ENCODE results near the gene FGFRL1.
A peak's percentile ranks its signal among the peaks of the same experiment; 100 is the strongest.
"Not testable (repeated sequence)": the region's sequence is repeated elsewhere in the genome, so short reads cannot be mapped to it uniquely, and the experiment has no call there.

FGFRL1 gene

GRCh38 chr4:974668-975067, 36.8 kb upstream of the FGFRL1 start:
- H3K27me3 ChIP-seq (ENCODE audit: control insufficient read depth, insufficient read depth, low read length), result no peaks in the 10 kb centered on the region; the same call in 1 of the 2 replicates
- 0 out of 2 replicates have a peak, but pooled peaks cover 3% of the 10 kb centered on the region for H3K36me3 ChIP-seq (ENCODE audit: control insufficient read depth, insufficient read depth, low read length)
- peaks cover 2% of the 10 kb centered on the region; the same call in 1 of the 2 replicates for H3K4me1 ChIP-seq (ENCODE audit: control insufficient read depth, insufficient read depth, low read length)
- no peak for DNase-seq (ENCODE audit: low read depth, low spot score)
- no peak overlapping the region for H3K4me3 ChIP-seq (ENCODE audit: low read length)
- H3K27ac ChIP-seq (ENCODE audit: low read length), result no peak overlapping the region
- no peaks in the 10 kb centered on the region for H3K9me3 ChIP-seq (ENCODE audit: control insufficient read depth, insufficient read depth, low read length)
- no CpG with 5 or more reads among the region's 9 CpGs for WGBS (ENCODE audit: insufficient coverage, insufficient read length)

GRCh38 chr4:976016-976415, 35.4 kb upstream of the FGFRL1 start:
- not testable (repeated sequence) for H3K36me3 ChIP-seq (ENCODE audit: control insufficient read depth, insufficient read depth, low read length); H3K4me3 ChIP-seq (ENCODE audit: low read length); H3K4me1 ChIP-seq (ENCODE audit: control insufficient read depth, insufficient read depth, low read length); DNase-seq (ENCODE audit: low read depth, low spot score); H3K9me3 ChIP-seq (ENCODE audit: control insufficient read depth, insufficient read depth, low read length); H3K27me3 ChIP-seq (ENCODE audit: control insufficient read depth, insufficient read depth, low read length); H3K27ac ChIP-seq (ENCODE audit: low read length)
- WGBS (ENCODE audit: insufficient coverage, insufficient read length), result no CpG with 5 or more reads among the region's 25 CpGs

- Histone ChIP-seq H3K4me3 (ENCODE audit: low read length) (no peak overlapping the region), H3K4me1 (ENCODE audit: control insufficient read depth, insufficient read depth, low read length) (0 out of 2 replicates have a peak, but pooled peaks cover 2% of the 10 kb centered on the region), H3K36me3 (ENCODE audit: control insufficient read depth, insufficient read depth, low read length) (no peaks in the 10 kb centered on the region), H3K27me3 (ENCODE audit: control insufficient read depth, insufficient read depth, low read length) (no peaks in the 10 kb centered on the region), H3K9me3 (ENCODE audit: control insufficient read depth, insufficient read depth, low read length) (no peaks in the 10 kb centered on the region), H3K27ac (ENCODE audit: low read length) (no peak overlapping the region)
- no CpG with 5 or more reads among the region's 20 CpGs for WGBS (ENCODE audit: insufficient coverage, insufficient read length)
- no peak for DNase-seq (ENCODE audit: low read depth, low spot score)
These were observed 32.3 kb upstream of the FGFRL1 start for GRCh38 chr4:978957-979701.

- H3K4me1 ChIP-seq (ENCODE audit: control insufficient read depth, insufficient read depth, low read length), result 0 out of 2 replicates have a peak, but pooled peaks cover 2% of the 10 kb centered on the region
- H3K9me3 ChIP-seq (ENCODE audit: control insufficient read depth, insufficient read depth, low read length), result no peaks in the 10 kb centered on the region
- WGBS (ENCODE audit: insufficient coverage, insufficient read length), result no CpG with 5 or more reads among the region's 17 CpGs
- no peaks in the 10 kb centered on the region for H3K36me3 ChIP-seq (ENCODE audit: control insufficient read depth, insufficient read depth, low read length)
- no peak overlapping the region; the same call in 1 of the 2 replicates for H3K4me3 ChIP-seq (ENCODE audit: low read length)
- H3K27me3 ChIP-seq (ENCODE audit: control insufficient read depth, insufficient read depth, low read length), result peaks cover 2% of the 10 kb centered on the region; the same call in 1 of the 2 replicates
- DNase-seq (ENCODE audit: low read depth, low spot score), result no peak
- H3K27ac ChIP-seq (ENCODE audit: low read length), result no peak overlapping the region
These were observed 29.1 kb upstream of the FGFRL1 start for GRCh38 chr4:982291-982690.

- Histone ChIP-seq H3K36me3 (ENCODE audit: control insufficient read depth, insufficient read depth, low read length) (no peaks in the 10 kb centered on the region), H3K4me3 (ENCODE audit: low read length) (no peak overlapping the region), H3K9me3 (ENCODE audit: control insufficient read depth, insufficient read depth, low read length) (no peaks in the 10 kb centered on the region), H3K4me1 (ENCODE audit: control insufficient read depth, insufficient read depth, low read length) (0 out of 2 replicates have a peak, but pooled peaks cover 2% of the 10 kb centered on the region), H3K27me3 (ENCODE audit: control insufficient read depth, insufficient read depth, low read length) (peaks cover 2% of the 10 kb centered on the region; the same call in 1 of the 2 replicates), H3K27ac (ENCODE audit: low read length) (no peak overlapping the region)
- WGBS (ENCODE audit: insufficient coverage, insufficient read length), result no CpG with 5 or more reads among the region's 15 CpGs
- DNase-seq (ENCODE audit: low read depth, low spot score), result no peak
These were observed 28.6 kb upstream of the FGFRL1 start for GRCh38 chr4:982814-983213.

- Histone ChIP-seq H3K36me3 (ENCODE audit: control insufficient read depth, insufficient read depth, low read length) (no peaks in the 10 kb centered on the region; the same call in 1 of the 2 replicates), H3K9me3 (ENCODE audit: control insufficient read depth, insufficient read depth, low read length) (no peaks in the 10 kb centered on the region), H3K4me3 (ENCODE audit: low read length) (no peak overlapping the region), H3K27ac (ENCODE audit: low read length) (no peak overlapping the region), H3K4me1 (ENCODE audit: control insufficient read depth, insufficient read depth, low read length) (0 out of 2 replicates have a peak, but pooled peaks cover under 1% of the 10 kb centered on the region), H3K27me3 (ENCODE audit: control insufficient read depth, insufficient read depth, low read length) (peaks cover 2% of the 10 kb centered on the region; the same call in 1 of the 2 replicates)
- WGBS (ENCODE audit: insufficient coverage, insufficient read length), result no CpG with 5 or more reads among the region's 15 CpGs
- no peak for DNase-seq (ENCODE audit: low read depth, low spot score)
These were observed 26.9 kb upstream of the FGFRL1 start for GRCh38 chr4:984336-985054.

GRCh38 chr4:985123-985830, 26.1 kb upstream of the FGFRL1 start:
- H3K4me1 ChIP-seq (ENCODE audit: control insufficient read depth, insufficient read depth, low read length), result no peaks in the 10 kb centered on the region
- H3K36me3 ChIP-seq (ENCODE audit: control insufficient read depth, insufficient read depth, low read length), result no peaks in the 10 kb centered on the region; the same call in 1 of the 2 replicates
- no peaks in the 10 kb centered on the region for H3K9me3 ChIP-seq (ENCODE audit: control insufficient read depth, insufficient read depth, low read length)
- peaks cover 2% of the 10 kb centered on the region; the same call in 1 of the 2 replicates for H3K27me3 ChIP-seq (ENCODE audit: control insufficient read depth, insufficient read depth, low read length)
- DNase-seq (ENCODE audit: low read depth, low spot score), result peak; percentile 48
- H3K27ac ChIP-seq (ENCODE audit: low read length), result no peak overlapping the region
- no CpG with 5 or more reads among the region's 23 CpGs for WGBS (ENCODE audit: insufficient coverage, insufficient read length)
- peak overlapping the region; percentile 7; the same call in 1 of the 2 replicates for H3K4me3 ChIP-seq (ENCODE audit: low read length)

- Histone ChIP-seq H3K27ac (ENCODE audit: low read length) (no peak overlapping the region), H3K4me1 (ENCODE audit: control insufficient read depth, insufficient read depth, low read length) (no peaks in the 10 kb centered on the region), H3K4me3 (ENCODE audit: low read length) (peak overlapping the region; percentile 41; the same call in 1 of the 2 replicates), H3K27me3 (ENCODE audit: control insufficient read depth, insufficient read depth, low read length) (peaks cover 2% of the 10 kb centered on the region; the same call in 1 of the 2 replicates), H3K9me3 (ENCODE audit: control insufficient read depth, insufficient read depth, low read length) (no peaks in the 10 kb centered on the region), H3K36me3 (ENCODE audit: control insufficient read depth, insufficient read depth, low read length) (no peaks in the 10 kb centered on the region; the same call in 1 of the 2 replicates)
- DNase-seq (ENCODE audit: low read depth, low spot score), result no peak
- WGBS (ENCODE audit: insufficient coverage, insufficient read length), result no CpG with 5 or more reads among the region's 14 CpGs
These were observed 25.0 kb upstream of the FGFRL1 start for GRCh38 chr4:986428-986878.

- no peak for DNase-seq (ENCODE audit: low read depth, low spot score)
- Histone ChIP-seq H3K27me3 (ENCODE audit: control insufficient read depth, insufficient read depth, low read length) (peaks cover 2% of the 10 kb centered on the region; the same call in 1 of the 2 replicates), H3K27ac (ENCODE audit: low read length) (no peak within 1 kb of the TSS), H3K4me1 (ENCODE audit: control insufficient read depth, insufficient read depth, low read length) (no peaks in the 10 kb centered on the region), H3K4me3 (ENCODE audit: low read length) (peak within 1 kb of the TSS; percentile 41; the same call in 1 of the 2 replicates), H3K36me3 (ENCODE audit: control insufficient read depth, insufficient read depth, low read length) (no peaks in the 10 kb centered on the region; the same call in 1 of the 2 replicates), H3K9me3 (ENCODE audit: control insufficient read depth, insufficient read depth, low read length) (no peaks in the 10 kb centered on the region)
- WGBS (ENCODE audit: insufficient coverage, insufficient read length), result no CpG with 5 or more reads among the region's 69 CpGs
These were observed 24.4 kb upstream of the FGFRL1 start, which contains the start of gene IDUA for GRCh38 chr4:986879-987623. Gene IDUA, plus strand, starts transcription at chr4:987044. Its CDS starts 41 bp downstream, at chr4:987085.
